ENCODE measurements around the gene KCTD17. TPM values are rescaled to one million over a fixed set of nuclear protein-coding genes. Genes with fewer than 3 reads are reported as not detected.

KCTD17 gene
- total RNA-seq, 1 experiment from 2014 or later, result 39.1 TPM

DNA sequence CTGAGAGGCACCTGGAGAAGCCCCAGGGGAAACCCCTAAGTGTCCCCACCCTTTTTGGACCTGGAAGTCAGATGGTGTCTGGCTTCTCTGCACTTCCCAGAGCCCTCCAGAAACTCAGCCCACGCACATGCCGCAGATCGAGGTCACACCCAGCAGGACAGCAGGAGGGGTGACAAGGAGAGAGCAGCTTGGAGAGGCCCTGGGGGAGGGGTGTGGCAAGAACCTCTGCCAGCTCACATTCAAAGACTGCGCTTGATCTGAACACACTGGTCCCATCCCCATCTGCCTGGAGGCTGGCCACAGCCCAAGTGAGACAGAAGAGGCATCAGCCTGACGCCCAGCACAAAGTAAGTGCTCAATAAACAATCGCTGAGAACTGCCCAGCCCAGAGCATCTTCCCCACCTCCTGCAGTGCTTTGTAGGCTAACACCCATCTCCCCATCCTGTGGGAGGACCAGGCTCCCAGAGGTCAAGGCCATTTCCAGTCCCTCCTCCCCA lies 36.6 kb downstream of the KCTD17 start:
- H3K9me3 ChIP-seq (ENCODE audit: low read depth, low read length, poor library complexity, severe bottlenecking), result no peaks in the 10 kb centered on the region
- CTCF ChIA-PET, result no interaction called here
- no peaks in the 10 kb centered on the region for H3K27me3 ChIP-seq (replicated peaks; ENCODE audit: insufficient read depth, low read depth, low read length, poor library complexity)
- POLR2A ChIA-PET (ENCODE audit: low non-redundant PET), result no interaction called here
- H3K4me3 ChIP-seq (ENCODE audit: low read depth, low read length, poor library complexity, severe bottlenecking), result no peak overlapping the region
- H3K27ac ChIP-seq (ENCODE audit: low read depth, low read length, poor library complexity, severe bottlenecking), result no peak overlapping the region
- no TSS peak for BruUV-seq (replicated peaks)
- TF ChIP-seq CTCF (conservative IDR thresholded peaks at IDR 0.05; ENCODE audit: low read depth, low read length) (no peak), EZH2 (IDR thresholded peaks at IDR 0.05; ENCODE audit: borderline replicate concordance, low read depth, low read length, poor library complexity, severe bottlenecking) (no peak)
- H3K4me1 ChIP-seq (ENCODE audit: insufficient read depth, low read length, poor library complexity, severe bottlenecking), result no peaks in the 10 kb centered on the region
- DNase-seq (ENCODE audit: low spot score), result peak; percentile 25
- no peaks in the 10 kb centered on the region for H3K36me3 ChIP-seq (ENCODE audit: insufficient read depth, low read length, poor library complexity, severe bottlenecking)
- intact Hi-C loops (cut with micrococcal nuclease; ENCODE audit: unreplicated experiment), result no loop called here

- ChIA-PET CTCF (no interaction called here), POLR2A (ENCODE audit: low non-redundant PET) (no interaction called here)
- DNase-seq (ENCODE audit: low spot score), result no peak
- no TSS peak for BruUV-seq (replicated peaks)
- intact Hi-C loops (cut with micrococcal nuclease; ENCODE audit: unreplicated experiment), result no loop called here
- H3K27me3 ChIP-seq (replicated peaks; ENCODE audit: insufficient read depth, low read depth, low read length, poor library complexity), result no peaks in the 10 kb centered on the region
- no peaks in the 10 kb centered on the region for H3K4me1 ChIP-seq (ENCODE audit: insufficient read depth, low read length, poor library complexity, severe bottlenecking)
- no peak for TF ChIP-seq CTCF (conservative IDR thresholded peaks at IDR 0.05; ENCODE audit: low read depth, low read length)
- TF ChIP-seq EZH2 (IDR thresholded peaks at IDR 0.05; ENCODE audit: borderline replicate concordance, low read depth, low read length, poor library complexity, severe bottlenecking), result no peak
- H3K9me3 ChIP-seq (ENCODE audit: low read depth, low read length, poor library complexity, severe bottlenecking), result no peaks in the 10 kb centered on the region
- no peaks in the 10 kb centered on the region for H3K36me3 ChIP-seq (ENCODE audit: insufficient read depth, low read length, poor library complexity, severe bottlenecking)
- H3K4me3 ChIP-seq (ENCODE audit: low read depth, low read length, poor library complexity, severe bottlenecking), result no peak overlapping the region
- H3K27ac ChIP-seq (ENCODE audit: low read depth, low read length, poor library complexity, severe bottlenecking), result no peak overlapping the region
Measured at GRCh38 chr22:37088750-37089408, 37.3 kb downstream of the KCTD17 start.

DNA sequence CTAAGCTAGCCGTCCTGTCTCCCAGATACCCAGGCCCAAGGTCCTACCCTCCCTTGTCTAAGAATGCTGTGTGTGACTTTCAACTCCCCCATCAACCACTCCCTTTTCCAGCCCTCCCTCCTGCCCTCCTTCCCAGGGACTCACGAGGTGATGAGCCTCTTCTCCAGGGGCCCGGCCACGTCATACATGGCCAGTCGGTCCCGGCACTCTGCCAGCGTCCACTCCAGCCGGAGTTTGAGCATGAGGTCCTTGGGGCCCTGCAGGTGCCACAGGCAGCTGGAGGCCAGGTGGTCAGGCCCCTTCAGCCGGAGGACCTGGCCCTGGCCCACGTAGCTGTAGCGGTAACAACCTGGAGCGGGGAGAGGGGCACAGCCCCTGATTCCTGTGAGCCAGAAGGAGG lies 37.9 kb downstream of the KCTD17 start:
- H3K4me1 ChIP-seq (ENCODE audit: insufficient read depth, low read length, poor library complexity, severe bottlenecking), result no peaks in the 10 kb centered on the region
- H3K27me3 ChIP-seq (replicated peaks; ENCODE audit: insufficient read depth, low read depth, low read length, poor library complexity), result peaks cover under 1% of the 10 kb centered on the region
- no peak overlapping the region for H3K27ac ChIP-seq (ENCODE audit: low read depth, low read length, poor library complexity, severe bottlenecking)
- ChIA-PET CTCF (interaction anchor here (0.5 kb wide), 1 partner anchor 1680 kb away, joined by 3 read pairs; no protein-coding TSS in a partner anchor), POLR2A (ENCODE audit: low non-redundant PET) (no interaction called here)
- DNase-seq (ENCODE audit: low spot score), result no peak
- TF ChIP-seq CTCF (conservative IDR thresholded peaks at IDR 0.05; ENCODE audit: low read depth, low read length) (no peak), EZH2 (IDR thresholded peaks at IDR 0.05; ENCODE audit: borderline replicate concordance, low read depth, low read length, poor library complexity, severe bottlenecking) (no peak)
- no peaks in the 10 kb centered on the region for H3K36me3 ChIP-seq (ENCODE audit: insufficient read depth, low read length, poor library complexity, severe bottlenecking)
- H3K9me3 ChIP-seq (ENCODE audit: low read depth, low read length, poor library complexity, severe bottlenecking), result no peaks in the 10 kb centered on the region
- H3K4me3 ChIP-seq (ENCODE audit: low read depth, low read length, poor library complexity, severe bottlenecking), result no peak overlapping the region
- BruUV-seq (replicated peaks), result no TSS peak
- intact Hi-C loops (cut with micrococcal nuclease; ENCODE audit: unreplicated experiment), result no loop called here

Data from A673 (cell line).